Mesenchymal stem cell (in vitro differentiated cells and primary cell): ENCODE measurements around the gene TUT1. TPM values are rescaled to one million over a fixed set of nuclear protein-coding genes. Genes with fewer than 3 reads are reported as not detected.

ENCODE experiments used
- DNase-seq: peaks from one replicate; pipeline ENCODE4 v3.0.0-alpha.2; 2013
- H2AFZ ChIP-seq: one replicate; pipeline ENCODE4 v1.6.1; 2013; ENCODE audit warnings: low read depth, mild to moderate bottlenecking, control low read depth, inconsistent platforms, low read length, moderate library complexity
- H2AK5ac ChIP-seq: 2 replicates; pipeline ENCODE4 v1.6.1; 2013; ENCODE audit warnings: low read length, moderate library complexity, mild to moderate bottlenecking, inconsistent platforms; ENCODE audit not compliant: severe bottlenecking
- H2BK120ac ChIP-seq: one replicate; pipeline ENCODE4 v1.6.1; 2013; ENCODE audit warnings: low read depth, mild to moderate bottlenecking, inconsistent platforms, low read length, moderate library complexity
- H2BK12ac ChIP-seq, 2 experiments: one replicate each; pipeline ENCODE4 v1.6.1; 2013; ENCODE audit warnings: inconsistent platforms in 2 of 2, low read length in 2 of 2, mild to moderate bottlenecking in 2 of 2, moderate library complexity in 2 of 2, control low read depth in 1 of 2
- H2BK15ac ChIP-seq: one replicate; pipeline ENCODE4 v1.6.1; 2013; ENCODE audit warnings: mild to moderate bottlenecking, low read depth, inconsistent platforms; ENCODE audit not compliant: poor library complexity, severe bottlenecking
- H2BK5ac ChIP-seq: 2 replicates; pipeline ENCODE4 v1.6.1; 2013; ENCODE audit warnings: low read depth, mild to moderate bottlenecking, low read length, control low read depth, inconsistent platforms; ENCODE audit not compliant: poor library complexity, severe bottlenecking
- H3K14ac ChIP-seq, 2 experiments: one replicate each; pipeline ENCODE4 v1.6.1; 2013; ENCODE audit warnings: inconsistent platforms in 2 of 2, low read length in 2 of 2, control low read depth in 1 of 2, mild to moderate bottlenecking in 1 of 2, moderate library complexity in 1 of 2
- H3K18ac ChIP-seq, 2 experiments: one replicate each; pipeline ENCODE4 v1.6.1; 2013; ENCODE audit warnings: inconsistent platforms in 2 of 2, low read length in 2 of 2, control low read depth in 1 of 2, low read depth in 1 of 2, mild to moderate bottlenecking in 1 of 2
- H3K23ac ChIP-seq, 2 experiments: one replicate each; pipeline ENCODE4 v1.6.1; 2013; ENCODE audit warnings: inconsistent platforms in 2 of 2, low read length in 2 of 2, mild to moderate bottlenecking in 2 of 2, moderate library complexity in 2 of 2, control low read depth in 1 of 2
- H3K27ac ChIP-seq: 2 replicates; pipeline ENCODE4 v1.5.1; 2013; ENCODE audit warnings: mild to moderate bottlenecking, moderate library complexity, low read length, control low read depth, inconsistent platforms; ENCODE audit not compliant: poor library complexity, severe bottlenecking
- H3K27me3 ChIP-seq, 2 experiments: 2 replicates each; pipeline versions ENCODE4 v1.6.1 to v1.7.0; 2013; ENCODE audit warnings: low read length in 2 of 2, mild to moderate bottlenecking in 2 of 2, moderate library complexity in 2 of 2, control low read depth in 1 of 2, inconsistent platforms in 1 of 2; ENCODE audit not compliant: control insufficient read depth in 1 of 2, insufficient read depth in 1 of 2
- H3K36me3 ChIP-seq, 2 experiments: 2 replicates each; pipeline versions ENCODE4 v1.6.1 to v1.7.0; 2013; ENCODE audit warnings: low read length in 2 of 2, control low read depth in 1 of 2, inconsistent platforms in 1 of 2, low read depth in 1 of 2, mild to moderate bottlenecking in 1 of 2; ENCODE audit not compliant: insufficient read depth in 2 of 2, control insufficient read depth in 1 of 2
- H3K4ac ChIP-seq, 2 experiments: one replicate each; pipeline ENCODE4 v1.6.1; 2013; ENCODE audit warnings: inconsistent platforms in 2 of 2, low read length in 2 of 2, mild to moderate bottlenecking in 2 of 2, moderate library complexity in 2 of 2, control low read depth in 1 of 2, low read depth in 1 of 2
- H3K4me1 ChIP-seq: 2 replicates; pipeline ENCODE4 v1.6.1; 2013; ENCODE audit warnings: low read depth, low read length, control low read depth; ENCODE audit not compliant: control insufficient read depth, insufficient read depth
- H3K4me2 ChIP-seq: 2 replicates; pipeline ENCODE4 v1.6.1; 2013; ENCODE audit warnings: low read length, mild to moderate bottlenecking, inconsistent platforms; ENCODE audit not compliant: poor library complexity, severe bottlenecking
- H3K4me3 ChIP-seq, 2 experiments: 2 replicates each; pipeline versions ENCODE4 v1.5.1 to v1.7.0; 2013; ENCODE audit warnings: low read length in 2 of 2, mild to moderate bottlenecking in 2 of 2, control low read depth in 1 of 2, low read depth in 1 of 2; ENCODE audit not compliant: insufficient read depth in 1 of 2
- H3K79me1 ChIP-seq: replicated peaks from 2 replicates; pipeline ENCODE4 v1.6.1; 2013; ENCODE audit warnings: mild to moderate bottlenecking, control low read depth, low read length, inconsistent platforms; ENCODE audit not compliant: poor library complexity, severe bottlenecking
- H3K9ac ChIP-seq: 2 replicates; pipeline ENCODE4 v1.7.0; 2013; ENCODE audit warnings: mild to moderate bottlenecking, low read length, moderate library complexity
- H3K9me3 ChIP-seq: 2 replicates; pipeline ENCODE4 v1.7.0; 2013; ENCODE audit warnings: mild to moderate bottlenecking, low read length; ENCODE audit not compliant: control insufficient read depth
- H4K8ac ChIP-seq: one replicate; pipeline ENCODE4 v1.6.1; 2013; ENCODE audit warnings: inconsistent platforms, mild to moderate bottlenecking, low read length, moderate library complexity
- H4K91ac ChIP-seq: one replicate; pipeline ENCODE4 v1.6.1; 2013; ENCODE audit warnings: mild to moderate bottlenecking, low read length, inconsistent platforms
- WGBS: methylation state at CpG from one replicate; pipeline ENCODE4 v1.1.7; 2013; ENCODE audit warnings: mixed read lengths; 5-methylcytosine and 5-hydroxymethylcytosine counted together
- polyA plus RNA-seq, 2 experiments: library from polyadenylated mRNA; stranded (reverse); fragments of 200-250 nt; gene quantifications; one replicate each; pipeline ENCODE4 v1.2.3, GENCODE V29; 2013

The TUT1 gene, protein sequence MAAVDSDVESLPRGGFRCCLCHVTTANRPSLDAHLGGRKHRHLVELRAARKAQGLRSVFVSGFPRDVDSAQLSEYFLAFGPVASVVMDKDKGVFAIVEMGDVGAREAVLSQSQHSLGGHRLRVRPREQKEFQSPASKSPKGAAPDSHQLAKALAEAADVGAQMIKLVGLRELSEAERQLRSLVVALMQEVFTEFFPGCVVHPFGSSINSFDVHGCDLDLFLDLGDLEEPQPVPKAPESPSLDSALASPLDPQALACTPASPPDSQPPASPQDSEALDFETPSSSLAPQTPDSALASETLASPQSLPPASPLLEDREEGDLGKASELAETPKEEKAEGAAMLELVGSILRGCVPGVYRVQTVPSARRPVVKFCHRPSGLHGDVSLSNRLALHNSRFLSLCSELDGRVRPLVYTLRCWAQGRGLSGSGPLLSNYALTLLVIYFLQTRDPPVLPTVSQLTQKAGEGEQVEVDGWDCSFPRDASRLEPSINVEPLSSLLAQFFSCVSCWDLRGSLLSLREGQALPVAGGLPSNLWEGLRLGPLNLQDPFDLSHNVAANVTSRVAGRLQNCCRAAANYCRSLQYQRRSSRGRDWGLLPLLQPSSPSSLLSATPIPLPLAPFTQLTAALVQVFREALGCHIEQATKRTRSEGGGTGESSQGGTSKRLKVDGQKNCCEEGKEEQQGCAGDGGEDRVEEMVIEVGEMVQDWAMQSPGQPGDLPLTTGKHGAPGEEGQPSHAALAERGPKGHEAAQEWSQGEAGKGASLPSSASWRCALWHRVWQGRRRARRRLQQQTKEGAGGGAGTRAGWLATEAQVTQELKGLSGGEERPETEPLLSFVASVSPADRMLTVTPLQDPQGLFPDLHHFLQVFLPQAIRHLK
- polyA plus RNA-seq (2013, experiment 1 of 2) = 6.3 TPM
- polyA plus RNA-seq (2013, experiment 2 of 2) = 6.5 TPM

GRCh38 chr11:62591448-62592145 is at the start of gene TUT1:
TUT1 (minus strand) TSS chr11:62591523; CDS start chr11:62591485, 38 bp downstream.
- H3K14ac ChIP-seq = no peak within 1 kb of the TSS
- peaks cover 28% of the 10 kb centered on the region for H3K79me1 ChIP-seq
- peak within 1 kb of the TSS; percentile 93 for H3K27ac ChIP-seq
- H3K18ac ChIP-seq = peak within 1 kb of the TSS; percentile 70 to 73
- peak within 1 kb of the TSS; percentile 95 for H3K9ac ChIP-seq
- peak within 1 kb of the TSS; percentile 82 to 93 for H3K4me3 ChIP-seq
- peak; percentile 100 for DNase-seq
- under 1% methylated on average over 58 of the region's 58 CpGs for WGBS
- H4K8ac ChIP-seq = peak within 1 kb of the TSS; percentile 73
- peak within 1 kb of the TSS; percentile 54 for H2BK120ac ChIP-seq
- H2AK5ac ChIP-seq = no peak within 1 kb of the TSS
- peaks cover 51 to 52% of the 10 kb centered on the region in 2 experiments for H3K36me3 ChIP-seq
- H2BK5ac ChIP-seq = peak within 1 kb of the TSS; percentile 50
- H3K4me1 ChIP-seq = peaks cover 13% of the 10 kb centered on the region
- H3K4ac ChIP-seq = peak within 1 kb of the TSS in 1 of 2 experiments; percentile 95
- H3K4me2 ChIP-seq = peak within 1 kb of the TSS; percentile 77
- H2BK15ac ChIP-seq = peak within 1 kb of the TSS; percentile 62
- H3K9me3 ChIP-seq = no peaks in the 10 kb centered on the region
- peak within 1 kb of the TSS; percentile 62 for H2AFZ ChIP-seq
- no peak within 1 kb of the TSS for H2BK12ac ChIP-seq
- no peaks in the 10 kb centered on the region for H3K27me3 ChIP-seq
- H4K91ac ChIP-seq = peak within 1 kb of the TSS; percentile 81
- H3K23ac ChIP-seq = peak within 1 kb of the TSS in 1 of 2 experiments; percentile 42

DNA sequence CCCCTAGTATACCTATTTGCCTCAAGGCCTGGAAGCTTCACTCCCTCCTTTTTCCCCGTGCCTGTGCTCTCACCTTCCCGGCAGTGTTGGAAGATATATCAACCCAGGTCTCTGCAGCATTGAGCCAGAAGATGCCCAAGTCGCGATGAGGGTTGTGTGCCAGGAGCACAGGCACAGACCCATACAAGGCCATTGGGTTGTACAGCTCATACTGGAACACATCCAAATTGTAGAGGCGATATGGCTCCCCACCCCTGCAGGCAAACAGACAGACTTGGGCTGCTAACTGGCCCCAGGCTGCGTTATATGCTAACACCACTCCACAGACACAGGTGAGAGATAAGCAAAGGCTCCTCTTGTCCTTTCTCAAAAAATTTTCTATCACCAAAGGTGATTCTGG is 41.2 kb upstream of the TUT1 start:
- H3K4me1 ChIP-seq = no peaks in the 10 kb centered on the region
- WGBS = 97% methylated on average over 6 of the region's 6 CpGs
- peaks cover 77 to 98% of the 10 kb centered on the region in 2 experiments for H3K36me3 ChIP-seq

GRCh38 chr11:62627713-62628112 is 36.4 kb upstream of the TUT1 start:
- Histone ChIP-seq H3K18ac (no peak overlapping the region), H4K91ac (no peak overlapping the region), H2AK5ac (no peak overlapping the region), H3K79me1 (peaks cover 24% of the 10 kb centered on the region), H3K36me3 (peaks cover 81 to 82% of the 10 kb centered on the region in 2 experiments), H2BK15ac (no peak overlapping the region), H2BK5ac (no peak overlapping the region), H2BK120ac (no peak overlapping the region), H3K9ac (no peak overlapping the region), H3K27me3 (no peaks in the 10 kb centered on the region), H3K4ac (no peak overlapping the region), H3K9me3 (no peaks in the 10 kb centered on the region), H3K27ac (no peak overlapping the region), H3K23ac (no peak overlapping the region), H3K14ac (no peak overlapping the region), H3K4me3 (no peak overlapping the region), H2AFZ (no peak overlapping the region), H3K4me2 (no peak overlapping the region), H4K8ac (no peak overlapping the region), H3K4me1 (no peaks in the 10 kb centered on the region), H2BK12ac (no peak overlapping the region)
- no peak for DNase-seq
- 95% methylated on average over 3 of the region's 3 CpGs for WGBS

More for the DNA sequence above, 41.2 kb upstream of the TUT1 start:
- Histone ChIP-seq H2AFZ (no peak overlapping the region), H3K27me3 (no peaks in the 10 kb centered on the region), H2BK15ac (no peak overlapping the region), H3K9ac (no peak overlapping the region), H3K4me3 (no peak overlapping the region), H3K79me1 (peaks cover 45% of the 10 kb centered on the region), H2BK120ac (no peak overlapping the region), H3K18ac (no peak overlapping the region), H2BK12ac (no peak overlapping the region), H2AK5ac (no peak overlapping the region), H3K9me3 (no peaks in the 10 kb centered on the region), H3K23ac (no peak overlapping the region), H3K14ac (no peak overlapping the region), H3K27ac (no peak overlapping the region), H2BK5ac (no peak overlapping the region), H4K8ac (no peak overlapping the region), H3K4ac (no peak overlapping the region), H4K91ac (no peak overlapping the region), H3K4me2 (no peak overlapping the region)
- DNase-seq = no peak
